ENCODE results near the gene RAE1.

GRCh38 chr20:57320358-57320757, 30.7 kb upstream of the RAE1 start:
- TF ChIP-seq, protein P1, sequence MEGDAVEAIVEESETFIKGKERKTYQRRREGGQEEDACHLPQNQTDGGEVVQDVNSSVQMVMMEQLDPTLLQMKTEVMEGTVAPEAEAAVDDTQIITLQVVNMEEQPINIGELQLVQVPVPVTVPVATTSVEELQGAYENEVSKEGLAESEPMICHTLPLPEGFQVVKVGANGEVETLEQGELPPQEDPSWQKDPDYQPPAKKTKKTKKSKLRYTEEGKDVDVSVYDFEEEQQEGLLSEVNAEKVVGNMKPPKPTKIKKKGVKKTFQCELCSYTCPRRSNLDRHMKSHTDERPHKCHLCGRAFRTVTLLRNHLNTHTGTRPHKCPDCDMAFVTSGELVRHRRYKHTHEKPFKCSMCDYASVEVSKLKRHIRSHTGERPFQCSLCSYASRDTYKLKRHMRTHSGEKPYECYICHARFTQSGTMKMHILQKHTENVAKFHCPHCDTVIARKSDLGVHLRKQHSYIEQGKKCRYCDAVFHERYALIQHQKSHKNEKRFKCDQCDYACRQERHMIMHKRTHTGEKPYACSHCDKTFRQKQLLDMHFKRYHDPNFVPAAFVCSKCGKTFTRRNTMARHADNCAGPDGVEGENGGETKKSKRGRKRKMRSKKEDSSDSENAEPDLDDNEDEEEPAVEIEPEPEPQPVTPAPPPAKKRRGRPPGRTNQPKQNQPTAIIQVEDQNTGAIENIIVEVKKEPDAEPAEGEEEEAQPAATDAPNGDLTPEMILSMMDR (conservative IDR thresholded peaks at IDR 0.05 in 1 of 2, IDR thresholded peaks at IDR 0.05 in 1 of 2; ENCODE audit: low read depth in 1 of 2, low read length in 2 of 2): no peak
- no peak for TF ChIP-seq EZH2 (IDR thresholded peaks at IDR 0.05; ENCODE audit: low read length, missing control alignments)

All from fibroblast of lung (primary cell).